ENCODE data around the gene SCMH1. TPM values are rescaled to one million over a fixed set of nuclear protein-coding genes. Genes with fewer than 3 reads are reported as not detected.

SCMH1 gene
- polyA plus RNA-seq, 2 of the 4 experiments (the other 2 are of a cell fraction) = 11.6 to 26.7 TPM

DNA sequence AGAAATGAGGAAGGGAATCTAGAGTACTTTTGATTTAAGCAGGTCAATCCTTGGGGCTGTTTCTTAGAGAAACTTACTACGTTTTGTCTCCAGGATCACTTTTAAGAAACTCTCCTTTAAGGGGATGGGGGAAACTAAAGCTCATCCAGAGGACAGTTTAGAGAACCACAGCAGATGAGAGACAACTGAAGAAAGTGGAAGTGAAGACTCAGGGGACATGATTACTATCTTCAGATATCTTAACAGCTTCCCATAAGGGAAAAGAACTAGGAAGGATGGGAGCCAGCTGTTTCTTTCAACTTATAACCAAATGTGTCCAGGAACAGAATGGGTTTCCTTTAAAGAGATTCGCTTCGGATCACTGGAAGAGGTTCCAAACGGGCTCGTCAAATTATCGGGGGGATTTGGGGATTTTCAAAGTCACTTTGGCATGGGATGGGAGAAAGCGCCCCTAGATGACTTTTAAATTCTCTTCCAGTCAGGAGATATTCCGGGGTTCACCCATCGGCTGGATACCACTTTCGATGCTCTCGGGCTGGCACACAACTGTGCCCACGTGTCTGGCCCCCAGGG lies 1.2 kb downstream of the SCMH1 start (continued):
- TF ChIP-seq E2F6 (IDR thresholded peaks at IDR 0.05; ENCODE audit: borderline replicate concordance, low read depth) = peak; percentile 82

GRCh38 chr1:41239988-41240610 lies 2.0 kb downstream of the SCMH1 start:
- H3K4me1 ChIP-seq = peaks cover 56% of the 10 kb centered on the region
- H3K4me3 ChIP-seq = peak overlapping the region; percentile 95; the same call in 1 of the 3 replicates
- H3K4me2 ChIP-seq = peak overlapping the region; percentile 93
- DNase-seq (ENCODE audit: low read depth in 1 of 2, low spot score in 1 of 2) (peak; percentile 10 to 73), FAIRE-seq (no peak), ATAC-seq (peak in 1 of 2 experiments; percentile 43; a peak in 3 of 6 replicates)
- no peaks in the 10 kb centered on the region for H3K9me3 ChIP-seq
- CTCF ChIA-PET = interaction anchor here (0.6 to 1.0 kb wide), 8 partner anchors 58 to 213 kb away, joined by 3 to 4 read pairs (median 3); no protein-coding TSS in a partner anchor
- H3K27ac ChIP-seq = peak overlapping the region; percentile 80 to 99
- TF ChIP-seq ZFP36 (IDR thresholded peaks at IDR 0.05; ENCODE audit: borderline replicate concordance, partially characterized antibody) = peak; percentile 93
- peak; percentile 52 to 62 for TF ChIP-seq RAD21 (conservative IDR thresholded peaks at IDR 0.05 in 1 of 2, IDR thresholded peaks at IDR 0.05 in 1 of 2)
- no peak for TF ChIP-seq E2F6 (IDR thresholded peaks at IDR 0.05; ENCODE audit: borderline replicate concordance, low read depth)
- TF ChIP-seq CEBPB (IDR thresholded peaks at IDR 0.05) = peak in 1 of 2 experiments; percentile 24; a peak in 1 of 4 replicates
- peak; percentile 62; the same call in 1 of the 2 replicates for TF ChIP-seq GATA3 (IDR thresholded peaks at IDR 0.05; ENCODE audit: borderline replicate concordance)
- no peak for TF ChIP-seq NFE2L2 (conservative IDR thresholded peaks at IDR 0.05; ENCODE audit: low read length)
- no peak for TF ChIP-seq NPAS2 (CRISPR knock-in tag; IDR thresholded peaks at IDR 0.05; ENCODE audit: borderline replicate concordance)
- TF ChIP-seq SMC3 (IDR thresholded peaks at IDR 0.05) = peak; percentile 59
- TF ChIP-seq CTCF (IDR thresholded peaks at IDR 0.05) = peak; percentile 43
- TF ChIP-seq EP300 (IDR thresholded peaks at IDR 0.05) = no peak
- POLR2A ChIA-PET = interaction anchor here (1.5 kb wide), 1 partner anchor 87 kb away, joined by 7 read pairs; no protein-coding TSS in a partner anchor

- Histone ChIP-seq H3K4me3 (no peak overlapping the region), H3K27ac (peak overlapping the region; percentile 80 to 99), H3K9me3 (no peaks in the 10 kb centered on the region), H3K4me2 (peak overlapping the region; percentile 93), H3K4me1 (peaks cover 61% of the 10 kb centered on the region)
- peak in 1 of 2 experiments; percentile 59 for DNase-seq (ENCODE audit: low read depth in 1 of 2, low spot score in 1 of 2)
- TF ChIP-seq FOSL2 (IDR thresholded peaks at IDR 0.05) = peak; percentile 49; the same call in 1 of the 2 replicates
- peak; percentile 77 for TF ChIP-seq FOSL2 (CRISPR knock-in tag; IDR thresholded peaks at IDR 0.05)
- TF ChIP-seq BHLHE40 (IDR thresholded peaks at IDR 0.05; ENCODE audit: low read depth, low read length) = no peak
- no peak for TF ChIP-seq RAD21 (conservative IDR thresholded peaks at IDR 0.05 in 1 of 2, IDR thresholded peaks at IDR 0.05 in 1 of 2)
- no peak for TF ChIP-seq REST (IDR thresholded peaks at IDR 0.05)
- TF ChIP-seq MAX (IDR thresholded peaks at IDR 0.05) = peak; percentile 24; the same call in 1 of the 2 replicates
- TF ChIP-seq RNF2 (IDR thresholded peaks at IDR 0.05; ENCODE audit: borderline replicate concordance, low read depth) = no peak
- TF ChIP-seq ZFP36 (IDR thresholded peaks at IDR 0.05; ENCODE audit: borderline replicate concordance, partially characterized antibody) = no peak
- peak; percentile 66; the same call in 1 of the 2 replicates for TF ChIP-seq GATA3 (IDR thresholded peaks at IDR 0.05; ENCODE audit: borderline replicate concordance)
- peak; percentile 50; the same call in 1 of the 2 replicates for TF ChIP-seq JUNB (IDR thresholded peaks at IDR 0.05)
- no peak for TF ChIP-seq KDM5A (IDR thresholded peaks at IDR 0.05)
- no peak for TF ChIP-seq MAFK (IDR thresholded peaks at IDR 0.05; ENCODE audit: partially characterized antibody)
- no peak for TF ChIP-seq EHF (CRISPR knock-in tag; IDR thresholded peaks at IDR 0.05)
- no peak for TF ChIP-seq PBX3 (IDR thresholded peaks at IDR 0.05)
- no peak for TF ChIP-seq FOSB (CRISPR knock-in tag; IDR thresholded peaks at IDR 0.05)
- TF ChIP-seq RARB (CRISPR knock-in tag; IDR thresholded peaks at IDR 0.05) = no peak
- no peak for TF ChIP-seq SREBF2 (IDR thresholded peaks at IDR 0.05)
- CTCF ChIA-PET = interaction anchor here (1.3 kb wide), 3 partner anchors 15 to 128 kb away, joined by 3 to 4 read pairs (median 3); no protein-coding TSS in a partner anchor
- FAIRE-seq = no peak
- peak; percentile 52 to 68 for ATAC-seq
- POLR2A ChIA-PET = interaction anchor here (1.6 kb wide), 1 partner anchor 87 kb away, joined by 6 read pairs; no protein-coding TSS in a partner anchor
- 2% methylated on average over 5 of the region's 5 CpGs for WGBS (ENCODE audit: missing lambda C conversion rate)
Measured at GRCh38 chr1:41238311-41238988, 3.7 kb downstream of the SCMH1 start.
